K562 (cell line): ENCODE results near the gene RBMS1. TPM values are rescaled to one million over a fixed set of nuclear protein-coding genes. Genes with fewer than 3 reads are reported as not detected.

Experiments
- HINFP ChIP-seq: fragments of 450-650 bp; conservative IDR thresholded peaks from 2 replicates; pipeline ENCODE4 v1.6.1; 2016; ENCODE audit warnings: missing genetic modification characterization, low read depth, mild to moderate bottlenecking, control low read depth, missing compliant biosample characterization
- IRF2 ChIP-seq: sonication (generic); formaldehyde crosslinking; IDR thresholded peaks from 2 replicates; pipeline ENCODE4 v1.8.1; 2022; ENCODE audit warnings: mild to moderate bottlenecking, missing genetic modification reagents
- RBM17 ChIP-seq: fragments of 200-400 bp; formaldehyde crosslinking; IDR thresholded peaks from 2 replicates; pipeline ENCODE4 v1.6.1; 2017; ENCODE audit warnings: low read depth, mild to moderate bottlenecking, low read length, borderline replicate concordance
- ZNF124 ChIP-seq: sonication (generic); formaldehyde crosslinking; IDR thresholded peaks from 2 replicates; pipeline ENCODE4 v1.8.1; 2022; ENCODE audit warnings: missing genetic modification reagents
- ZNF318 ChIP-seq, 2 experiments: fragments of 450-650 bp; IDR thresholded peaks; 2 replicates each; pipeline ENCODE4 v1.6.1; 2016; ENCODE audit warnings: mild to moderate bottlenecking in 2 of 2, borderline replicate concordance in 1 of 2, low read depth in 1 of 2, moderate library complexity in 1 of 2
- polyA plus RNA-seq, 8 experiments: library from polyadenylated mRNA; depleted of rRNA in 4 of 8; stranded (reverse) in 5 of 8; unstranded in 3 of 8; fragments of >200 nt; fragmentation: Nextera tagmentation in 2 of 8; fragmentation: Illumina TruSeq in 1 of 8; extraction: Ambion mirVana in 2 of 8; extraction: Trizol in 1 of 8; gene quantifications; 2 replicates each; pipeline versions ENCODE4 v1.2.1 to v1.2.3, GENCODE V29; 2011 to 2014; ENCODE audit warnings: inconsistent platforms in 1 of 8, missing spikeins in 1 of 8
- total RNA-seq, 7 experiments: library from RNA; depleted of rRNA in 6 of 7; stranded (reverse); fragments of >200 nt in 6 of 7; fragmentation: Illumina TruSeq in 2 of 7; extraction: Trizol in 2 of 7; gene quantifications; 2 replicates each; pipeline versions ENCODE4 v1.2.1 to v1.2.3, GENCODE V29; 2011 to 2021; ENCODE audit warnings: low replicate concordance in 1 of 7

The RBMS1 gene
- total and polyA plus RNA-seq, 9 of the 15 experiments (the other 6 are each of a cell fraction or from before 2014, with no cell fraction given) = 0.04 to 0.31 (median 0.09) TPM; not detected in 6

- TF ChIP-seq HINFP (tag) (no peak), IRF2 (CRISPR knock-in tag) (no peak), RBM17 (no peak), ZNF318 (IDR thresholded peaks at IDR 0.05; ENCODE audit: borderline replicate concordance in 1 of 2, low read depth in 1 of 2) (no peak), ZNF124 (CRISPR knock-in tag) (no peak)
Observed at GRCh38 chr2:160427629-160428404, 65.8 kb downstream of the RBMS1 start (continued).
